Left lung (tissue), 10 donors: ENCODE data around the gene PLOD1. TPM values are rescaled to one million over a fixed set of nuclear protein-coding genes. Genes with fewer than 3 reads are reported as not detected.

Source experiments
- ATAC-seq: fragments of 200-7000 bp; cut with Tn5 transposase; one replicate; pipeline ENCODE4 v1.9.1; 2020; ENCODE audit warnings: moderate library complexity
- DNase-seq, 4 donors: peaks; one replicate each; pipeline ENCODE4 v3.0.0-alpha.2; 2013 to 2020
- H3K27ac ChIP-seq, 2 donors: fragments of 200-600 bp; sonication (generic) in 1 of 2; one replicate each; pipeline versions ENCODE4 v1.5.0 to v1.8.0; 2020 to 2021
- H3K27me3 ChIP-seq, 2 donors: fragments of 200-600 bp; sonication (generic) in 1 of 2; one replicate each; pipeline versions ENCODE4 v1.5.0 to v1.8.0; 2020 to 2021
- H3K36me3 ChIP-seq, 2 donors: fragments of 200-600 bp; sonication (generic) in 1 of 2; one replicate each; pipeline versions ENCODE4 v1.5.0 to v1.8.0; 2020 to 2021
- H3K4me1 ChIP-seq, 2 donors: fragments of 200-600 bp; one replicate each; pipeline ENCODE4 v1.8.0; 2021
- H3K4me3 ChIP-seq, 2 donors: fragments of 200-600 bp; sonication (generic) in 1 of 2; one replicate each; pipeline versions ENCODE4 v1.5.0 to v1.8.0; 2020 to 2021; ENCODE audit warnings: mild to moderate bottlenecking in 1 of 2
- H3K9me3 ChIP-seq, 2 donors: fragments of 200-600 bp; sonication (generic) in 1 of 2; one replicate each; pipeline versions ENCODE4 v1.5.0 to v1.8.0; 2020 to 2021
- CTCF ChIP-seq, 2 donors: fragments of 200-600 bp; sonication (generic) in 1 of 2; IDR thresholded peaks; one replicate each; pipeline versions ENCODE4 v1.5.0 to v1.8.0; 2021; ENCODE audit warnings: antibody characterized with exemption in 2 of 2
- intact Hi-C, 2 donors: fragments of 100-400 bp; cut with DNase I; formaldehyde crosslinking; loops; one replicate each; pipeline versions ENCODE4 v1.11.2 to v1.14.2; 2022
- polyA plus RNA-seq, 6 donors: library from polyadenylated mRNA; unstranded; fragments of 120-200 nt; gene quantifications; one replicate each; pipeline ENCODE4 v1.2.1, GENCODE V29; 2013; ENCODE audit not compliant: insufficient read length in 6 of 6
- total RNA-seq, 2 donors: library from RNA; stranded (reverse); fragmentation: NEBNext Ultra II Directional; extraction: Animal tissue kit (Norgen Biotek cat#: 25700); gene quantifications; one replicate each; pipeline ENCODE4 v1.2.1, GENCODE V29; 2021
- donor health status: DM: no; HTN: yes; CAD: no.
- donor health status: DM: no; HTN: no; CAD: no.

Gene PLOD1
- total and polyA plus RNA-seq, 8 donors: 114 to 159 (median 131) TPM

GRCh38 chr1:11925938-11926292, 8.6 kb upstream of the PLOD1 start:
- H3K27me3 ChIP-seq: no peaks in the 10 kb centered on the region
- H3K4me3 ChIP-seq: peak overlapping the region; percentile 45 to 69
- DNase-seq: peak in 1 of 4 donors; percentile 88
- peaks cover 0 to 30% of the 10 kb centered on the region in 2 donors for H3K36me3 ChIP-seq
- ATAC-seq: no peak
- peaks cover 26 to 69% of the 10 kb centered on the region in 2 donors for H3K4me1 ChIP-seq
- intact Hi-C loops: no loop called here
- H3K9me3 ChIP-seq: no peaks in the 10 kb centered on the region
- no peak for TF ChIP-seq CTCF (IDR thresholded peaks at IDR 0.05)
- H3K27ac ChIP-seq: peak overlapping the region in 1 of 2 donors; percentile 80

GRCh38 chr1:11927866-11928592, 6.5 kb upstream of the PLOD1 start:
- Histone ChIP-seq H3K27ac (no peak overlapping the region), H3K9me3 (no peaks in the 10 kb centered on the region), H3K36me3 (peaks cover 0 to 9% of the 10 kb centered on the region in 2 donors), H3K27me3 (no peaks in the 10 kb centered on the region), H3K4me3 (no peak overlapping the region), H3K4me1 (peaks cover 26 to 60% of the 10 kb centered on the region in 2 donors)
- no peak for TF ChIP-seq CTCF (IDR thresholded peaks at IDR 0.05)
- DNase-seq (no peak), ATAC-seq (no peak)
- intact Hi-C loops: no loop called here

GRCh38 chr1:11929849-11930248, 4.7 kb upstream of the PLOD1 start:
- Histone ChIP-seq H3K4me3 (no peak overlapping the region), H3K27ac (peak overlapping the region; percentile 53 to 55), H3K9me3 (no peaks in the 10 kb centered on the region), H3K36me3 (no peaks in the 10 kb centered on the region), H3K27me3 (no peaks in the 10 kb centered on the region), H3K4me1 (peaks cover 15 to 49% of the 10 kb centered on the region in 2 donors)
- intact Hi-C loops: no loop called here
- DNase-seq (peak in 3 of 4 donors; percentile 76 to 91 (median 78)), ATAC-seq (no peak)
- no peak for TF ChIP-seq CTCF (IDR thresholded peaks at IDR 0.05)

- no peak for ATAC-seq
- DNase-seq: peak in 2 of 4 donors; percentile 53 to 75
- H3K4me3 ChIP-seq: no peak overlapping the region
- intact Hi-C loops: no loop called here
- H3K9me3 ChIP-seq: no peaks in the 10 kb centered on the region
- TF ChIP-seq CTCF (IDR thresholded peaks at IDR 0.05): no peak
- no peaks in the 10 kb centered on the region for H3K27me3 ChIP-seq
- peaks cover 13 to 54% of the 10 kb centered on the region in 2 donors for H3K4me1 ChIP-seq
- peak overlapping the region; percentile 53 to 55 for H3K27ac ChIP-seq
- H3K36me3 ChIP-seq: no peaks in the 10 kb centered on the region
These were observed 3.7 kb upstream of the PLOD1 start for GRCh38 chr1:11930571-11931445.

- Histone ChIP-seq H3K27me3 (no peaks in the 10 kb centered on the region), H3K4me1 (peaks cover 13 to 61% of the 10 kb centered on the region in 2 donors), H3K36me3 (peaks cover 0 to 6% of the 10 kb centered on the region in 2 donors), H3K27ac (no peak overlapping the region), H3K9me3 (no peaks in the 10 kb centered on the region), H3K4me3 (no peak overlapping the region)
- no peak for DNase-seq
- TF ChIP-seq CTCF (IDR thresholded peaks at IDR 0.05): no peak
- intact Hi-C loops: no loop called here
- ATAC-seq: no peak
These were observed 2.7 kb upstream of the PLOD1 start for GRCh38 chr1:11931845-11932244.
